GM04503 (cell line): ENCODE results near the gene ZMIZ1.

Experiments used
- DNase-seq: peaks from one replicate; pipeline ENCODE4 v3.0.0-alpha.2; 2012; ENCODE audit warnings: low read depth

ZMIZ1 gene

GRCh38 chr10:79050896-79051555 lies 17.7 kb upstream of the ZMIZ1 start:
- DNase-seq: no peak

- no peak for DNase-seq
Measured at GRCh38 chr10:79051766-79052165, 17.0 kb upstream of the ZMIZ1 start.

- DNase-seq: no peak
Measured at GRCh38 chr10:79052291-79053080, 16.3 kb upstream of the ZMIZ1 start.

GRCh38 chr10:79053081-79053434 lies 15.7 kb upstream of the ZMIZ1 start:
- DNase-seq: no peak

- DNase-seq: no peak
Measured at GRCh38 chr10:79053481-79054202, 15.1 kb upstream of the ZMIZ1 start.

- no peak for DNase-seq
Measured at GRCh38 chr10:79054203-79055099, 14.3 kb upstream of the ZMIZ1 start.

GRCh38 chr10:79055100-79055782 lies 13.5 kb upstream of the ZMIZ1 start:
- DNase-seq: no peak

- no peak for DNase-seq
Measured at GRCh38 chr10:79055892-79056291, 12.9 kb upstream of the ZMIZ1 start.

GRCh38 chr10:79056361-79056735 lies 12.4 kb upstream of the ZMIZ1 start:
- DNase-seq: no peak

- DNase-seq: no peak
Measured at GRCh38 chr10:79056736-79057391, 11.9 kb upstream of the ZMIZ1 start.

GRCh38 chr10:79057481-79058275 lies 11.1 kb upstream of the ZMIZ1 start:
- no peak for DNase-seq

GRCh38 chr10:79058899-79059841 lies 9.6 kb upstream of the ZMIZ1 start:
- no peak for DNase-seq

GRCh38 chr10:79059859-79060379 lies 8.8 kb upstream of the ZMIZ1 start:
- no peak for DNase-seq

GRCh38 chr10:79060641-79061255 lies 8.0 kb upstream of the ZMIZ1 start:
- DNase-seq: no peak

GRCh38 chr10:79061441-79062315 lies 7.1 kb upstream of the ZMIZ1 start:
- no peak for DNase-seq

GRCh38 chr10:79063071-79063491 lies 5.7 kb upstream of the ZMIZ1 start:
- DNase-seq: no peak
